HepG2 (cell line): ENCODE measurements around the gene NGLY1. TPM values are rescaled to one million over a fixed set of nuclear protein-coding genes. Genes with fewer than 3 reads are reported as not detected.

ENCODE experiments used
- CSRNP2 ChIP-seq: sonication (generic); formaldehyde crosslinking; conservative IDR thresholded peaks from 2 replicates; pipeline ENCODE4 v1.8.0; 2022; ENCODE audit warnings: low read depth, missing genetic modification reagents
- ETV6 ChIP-seq: sonication (generic); formaldehyde crosslinking; conservative IDR thresholded peaks from 2 replicates; pipeline ENCODE4 v1.4.0; 2020; ENCODE audit warnings: missing genetic modification reagents
- FOXJ3 ChIP-seq: sonication (generic); formaldehyde crosslinking; IDR thresholded peaks from 2 replicates; pipeline ENCODE4 v1.4.0; 2020; ENCODE audit warnings: missing genetic modification reagents, mild to moderate bottlenecking, borderline replicate concordance
- FOXP4 ChIP-seq: sonication (generic); formaldehyde crosslinking; IDR thresholded peaks from 2 replicates; pipeline ENCODE4 v1.4.0; 2020; ENCODE audit warnings: missing genetic modification reagents
- NFATC3 ChIP-seq: sonication (generic); formaldehyde crosslinking; IDR thresholded peaks from 2 replicates; pipeline ENCODE4 v1.5.1; 2020; ENCODE audit warnings: mild to moderate bottlenecking, missing genetic modification reagents
- PLRG1 ChIP-seq: fragments of 450-650 bp; conservative IDR thresholded peaks from 2 replicates; pipeline ENCODE4 v1.6.1; 2016
- RFXAP ChIP-seq: sonication (generic); formaldehyde crosslinking; IDR thresholded peaks from 2 replicates; pipeline ENCODE4 v1.4.0; 2020; ENCODE audit warnings: missing genetic modification reagents, borderline replicate concordance
- SATB2 ChIP-seq: sonication (generic); formaldehyde crosslinking; IDR thresholded peaks from 2 replicates; pipeline ENCODE4 v1.5.0; 2020; ENCODE audit warnings: missing genetic modification reagents
- SRY ChIP-seq: sonication (generic); formaldehyde crosslinking; IDR thresholded peaks from 2 replicates; pipeline ENCODE4 v1.8.0; 2022; ENCODE audit warnings: mild to moderate bottlenecking, missing genetic modification reagents
- STAT5B ChIP-seq: sonication (generic); formaldehyde crosslinking; IDR thresholded peaks from 2 replicates; pipeline ENCODE4 v1.4.0; 2020; ENCODE audit warnings: missing genetic modification reagents
- ZNF251 ChIP-seq: sonication (generic); formaldehyde crosslinking; IDR thresholded peaks from 2 replicates; pipeline ENCODE4 v1.9.0; 2021; ENCODE audit warnings: mild to moderate bottlenecking, missing genetic modification reagents
- ZNF256 ChIP-seq: sonication (generic); formaldehyde crosslinking; conservative IDR thresholded peaks from 2 replicates; pipeline ENCODE4 v1.4.0; 2020; ENCODE audit warnings: missing genetic modification reagents
- ZNF512B ChIP-seq: sonication (generic); formaldehyde crosslinking; IDR thresholded peaks from 2 replicates; pipeline ENCODE4 v1.5.1; 2020; ENCODE audit warnings: missing genetic modification reagents, mild to moderate bottlenecking, borderline replicate concordance
- ZNF776 ChIP-seq: sonication (generic); formaldehyde crosslinking; IDR thresholded peaks from 2 replicates; pipeline ENCODE4 v1.4.0; 2020; ENCODE audit warnings: mild to moderate bottlenecking, missing genetic modification reagents
- polyA plus RNA-seq, 8 experiments: library from polyadenylated mRNA; depleted of rRNA in 3 of 8; stranded (reverse) in 7 of 8; unstranded in 1 of 8; fragments of >200 nt; fragmentation: Illumina TruSeq in 4 of 8; extraction: Trizol in 4 of 8; gene quantifications; 2 replicates each; pipeline versions ENCODE4 v1.2.1 to v1.2.3, GENCODE V29; 2011 to 2016; ENCODE audit warnings: low read depth in 4 of 8, missing spikeins in 1 of 8, mixed read lengths in 1 of 8; ENCODE audit not compliant: insufficient read depth in 1 of 8
- total RNA-seq, 5 experiments: library from RNA; depleted of rRNA; stranded (reverse); fragments of >200 nt; fragmentation: Illumina TruSeq; extraction: Trizol; gene quantifications; 2 replicates each; pipeline ENCODE4 v1.2.3, GENCODE V29; 2016; ENCODE audit warnings: low read depth in 1 of 5
- TF ChIP-seq, protein P1 (sequence below): sonication (generic); formaldehyde crosslinking; IDR thresholded peaks from 2 replicates; pipeline ENCODE4 v1.8.1; 2022; ENCODE audit warnings: low read depth, mild to moderate bottlenecking, missing genetic modification reagents
- TF ChIP-seq, protein P2 (sequence below): sonication (generic); formaldehyde crosslinking; IDR thresholded peaks from 2 replicates; pipeline ENCODE4 v1.5.1; 2020; ENCODE audit warnings: missing genetic modification reagents, mild to moderate bottlenecking, borderline replicate concordance

Gene NGLY1
- total and polyA plus RNA-seq, 2 of the 13 experiments (the other 11 are each of a cell fraction or from before 2014, with no cell fraction given), result 28.2 to 44.5 TPM

DNA sequence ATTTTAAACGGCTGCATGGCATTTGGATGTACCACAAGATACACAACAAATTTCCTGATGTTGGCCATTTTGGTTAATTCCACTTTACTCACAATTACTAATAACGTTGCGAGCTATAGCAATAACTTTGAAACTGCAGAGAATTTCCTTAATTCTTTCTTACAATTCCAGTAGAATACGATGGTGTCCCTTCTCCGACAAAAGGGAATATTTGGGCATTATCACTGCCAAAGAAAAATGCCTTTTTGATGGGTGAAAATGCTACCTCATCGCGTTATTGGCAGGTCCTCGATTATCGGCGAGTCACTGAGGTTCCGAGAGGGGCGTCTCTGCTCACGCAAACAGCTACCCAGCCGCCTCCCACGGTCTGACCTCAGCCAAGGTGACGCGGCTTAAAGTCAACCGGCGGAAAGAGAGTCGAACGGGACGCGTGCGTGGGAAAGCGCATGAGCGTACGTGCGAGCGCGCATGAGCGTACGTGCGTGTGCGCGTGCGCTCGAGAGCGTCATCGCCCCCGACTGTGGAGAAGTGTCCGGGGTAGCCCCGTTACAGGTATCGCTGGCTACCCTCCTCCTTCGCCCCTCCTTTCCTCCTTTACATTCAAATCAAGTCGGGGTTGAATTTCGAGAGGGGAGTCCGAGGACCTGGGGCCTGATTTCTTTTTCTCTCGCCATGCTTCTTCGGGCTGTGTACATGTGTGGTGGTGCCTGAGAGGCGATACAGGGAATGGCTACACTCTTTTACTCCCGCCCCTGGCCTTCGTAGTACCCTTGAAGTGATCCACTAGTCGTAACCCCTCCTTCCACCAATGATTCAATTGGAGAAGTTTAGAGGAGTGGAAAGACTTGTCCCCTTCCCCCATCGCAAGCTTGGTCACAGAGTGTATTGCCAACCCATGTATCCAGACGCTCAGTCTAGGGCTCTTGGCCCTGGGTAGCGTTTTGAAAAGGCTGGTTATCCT, 6.6 kb upstream of the NGLY1 start, which contains the start of gene OXSM (continued):
- TF ChIP-seq ZNF512B (CRISPR knock-in tag) (peak; percentile 79; the same call in 1 of the 2 replicates), RFXAP (peak; percentile 86; the same call in 1 of the 2 replicates), NFATC3 (CRISPR knock-in tag) (no peak), ETV6 (0 out of 2 replicates have a peak, but pooled peaks have one; percentile 39), FOXJ3 (no peak; the same call in 1 of the 2 replicates), ZNF256 (CRISPR knock-in tag) (no peak), SRY (CRISPR knock-in tag) (peak; percentile 63), ZNF251 (CRISPR knock-in tag) (no peak), FOXP4 (CRISPR knock-in tag) (peak; percentile 71; the same call in 1 of the 2 replicates), SATB2 (CRISPR knock-in tag) (0 out of 2 replicates have a peak, but pooled peaks have one; percentile 51), ZNF776 (CRISPR knock-in tag) (0 out of 2 replicates have a peak, but pooled peaks have one; percentile 59), PLRG1 (no peak), STAT5B (no peak), CSRNP2 (no peak)
- TF ChIP-seq, protein P1, sequence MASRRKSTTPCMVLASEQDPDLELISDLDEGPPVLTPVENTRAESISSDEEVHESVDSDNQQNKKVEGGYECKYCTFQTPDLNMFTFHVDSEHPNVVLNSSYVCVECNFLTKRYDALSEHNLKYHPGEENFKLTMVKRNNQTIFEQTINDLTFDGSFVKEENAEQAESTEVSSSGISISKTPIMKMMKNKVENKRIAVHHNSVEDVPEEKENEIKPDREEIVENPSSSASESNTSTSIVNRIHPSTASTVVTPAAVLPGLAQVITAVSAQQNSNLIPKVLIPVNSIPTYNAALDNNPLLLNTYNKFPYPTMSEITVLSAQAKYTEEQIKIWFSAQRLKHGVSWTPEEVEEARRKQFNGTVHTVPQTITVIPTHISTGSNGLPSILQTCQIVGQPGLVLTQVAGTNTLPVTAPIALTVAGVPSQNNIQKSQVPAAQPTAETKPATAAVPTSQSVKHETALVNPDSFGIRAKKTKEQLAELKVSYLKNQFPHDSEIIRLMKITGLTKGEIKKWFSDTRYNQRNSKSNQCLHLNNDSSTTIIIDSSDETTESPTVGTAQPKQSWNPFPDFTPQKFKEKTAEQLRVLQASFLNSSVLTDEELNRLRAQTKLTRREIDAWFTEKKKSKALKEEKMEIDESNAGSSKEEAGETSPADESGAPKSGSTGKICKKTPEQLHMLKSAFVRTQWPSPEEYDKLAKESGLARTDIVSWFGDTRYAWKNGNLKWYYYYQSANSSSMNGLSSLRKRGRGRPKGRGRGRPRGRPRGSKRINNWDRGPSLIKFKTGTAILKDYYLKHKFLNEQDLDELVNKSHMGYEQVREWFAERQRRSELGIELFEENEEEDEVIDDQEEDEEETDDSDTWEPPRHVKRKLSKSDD (CRISPR knock-in tag), result peak; percentile 94
- TF ChIP-seq, protein P2, sequence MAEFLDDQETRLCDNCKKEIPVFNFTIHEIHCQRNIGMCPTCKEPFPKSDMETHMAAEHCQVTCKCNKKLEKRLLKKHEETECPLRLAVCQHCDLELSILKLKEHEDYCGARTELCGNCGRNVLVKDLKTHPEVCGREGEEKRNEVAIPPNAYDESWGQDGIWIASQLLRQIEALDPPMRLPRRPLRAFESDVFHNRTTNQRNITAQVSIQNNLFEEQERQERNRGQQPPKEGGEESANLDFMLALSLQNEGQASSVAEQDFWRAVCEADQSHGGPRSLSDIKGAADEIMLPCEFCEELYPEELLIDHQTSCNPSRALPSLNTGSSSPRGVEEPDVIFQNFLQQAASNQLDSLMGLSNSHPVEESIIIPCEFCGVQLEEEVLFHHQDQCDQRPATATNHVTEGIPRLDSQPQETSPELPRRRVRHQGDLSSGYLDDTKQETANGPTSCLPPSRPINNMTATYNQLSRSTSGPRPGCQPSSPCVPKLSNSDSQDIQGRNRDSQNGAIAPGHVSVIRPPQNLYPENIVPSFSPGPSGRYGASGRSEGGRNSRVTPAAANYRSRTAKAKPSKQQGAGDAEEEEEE, result peak; percentile 87; the same call in 1 of the 2 replicates
